LNCAP (cell line): ENCODE results near the gene XAGE3.

ENCODE experiments used
- CTCF ChIP-seq: fragments of 450-650 bp; IDR thresholded peaks from 2 replicates; pipeline ENCODE4 v1.5.1; 2017; ENCODE audit warnings: mild to moderate bottlenecking

The XAGE3 gene

DNA sequence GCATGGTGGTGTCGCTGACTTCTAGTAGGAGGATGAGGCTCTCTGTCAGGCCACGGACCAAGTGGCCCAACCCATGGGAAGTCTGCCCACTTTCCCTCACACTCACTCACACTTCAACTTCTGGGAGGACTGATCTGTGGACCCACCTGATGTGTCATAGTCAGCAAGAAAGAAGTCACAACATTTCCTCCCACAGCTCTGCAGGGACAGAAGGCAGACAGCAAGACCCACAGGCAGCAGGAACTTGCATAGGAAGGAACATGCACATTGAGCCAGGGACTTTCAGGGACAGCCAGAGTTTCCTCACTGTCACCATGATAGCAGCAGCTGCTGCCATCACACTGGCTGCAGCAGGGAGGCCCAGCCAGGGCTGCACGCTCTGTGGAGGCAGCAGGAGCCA is 37.3 kb downstream of the XAGE3 start:
- TF ChIP-seq CTCF: no peak

DNA sequence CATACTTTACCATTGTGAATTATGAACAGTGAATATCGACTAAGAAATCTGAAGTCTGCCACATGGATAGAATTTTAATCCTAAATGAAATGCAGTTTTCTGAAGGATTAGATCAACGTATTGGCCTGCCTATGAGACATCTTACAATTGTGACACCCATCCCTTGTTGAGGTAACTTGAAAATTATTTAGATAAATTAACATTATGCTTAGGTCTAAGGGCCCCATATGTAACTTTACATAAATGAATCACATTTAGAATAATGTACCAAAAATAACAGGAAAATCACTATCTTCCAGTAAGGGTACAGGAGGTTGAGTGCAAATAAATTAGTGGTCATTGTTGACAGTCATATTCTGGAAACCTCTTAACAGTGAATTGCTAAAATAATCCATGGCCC is 43.3 kb downstream of the XAGE3 start:
- no peak for TF ChIP-seq CTCF

DNA sequence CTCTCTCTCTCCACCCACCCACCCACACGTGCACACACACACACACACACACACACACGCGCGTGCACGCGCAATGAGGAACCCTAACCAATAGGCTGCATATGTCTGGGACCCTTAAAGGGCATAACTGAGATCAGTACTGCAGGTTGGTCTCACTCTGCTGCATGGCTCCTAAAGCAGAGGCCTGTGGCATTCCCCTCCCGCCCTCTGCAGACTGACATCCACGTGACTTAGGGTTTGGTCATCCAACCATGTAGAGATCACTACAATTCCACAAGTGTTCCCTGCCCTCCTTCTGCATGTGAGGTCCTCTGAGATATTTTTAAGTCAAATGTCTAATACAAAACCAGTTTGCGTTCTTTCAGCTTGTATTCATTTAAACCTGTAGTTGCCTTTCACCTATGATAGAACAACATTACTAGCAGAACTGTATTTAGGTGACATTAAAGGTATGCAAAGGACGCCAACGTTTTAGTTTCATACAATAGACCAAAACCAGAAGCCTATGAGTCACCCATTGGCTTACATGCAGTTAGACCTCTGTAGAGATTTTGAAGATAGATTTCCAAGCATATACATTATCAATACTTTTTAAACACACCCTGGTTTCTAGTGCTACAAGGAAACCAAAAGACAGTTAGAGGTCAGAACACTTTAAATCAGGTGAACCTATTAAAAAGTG is 46.7 kb downstream of the XAGE3 start:
- no peak for TF ChIP-seq CTCF

DNA sequence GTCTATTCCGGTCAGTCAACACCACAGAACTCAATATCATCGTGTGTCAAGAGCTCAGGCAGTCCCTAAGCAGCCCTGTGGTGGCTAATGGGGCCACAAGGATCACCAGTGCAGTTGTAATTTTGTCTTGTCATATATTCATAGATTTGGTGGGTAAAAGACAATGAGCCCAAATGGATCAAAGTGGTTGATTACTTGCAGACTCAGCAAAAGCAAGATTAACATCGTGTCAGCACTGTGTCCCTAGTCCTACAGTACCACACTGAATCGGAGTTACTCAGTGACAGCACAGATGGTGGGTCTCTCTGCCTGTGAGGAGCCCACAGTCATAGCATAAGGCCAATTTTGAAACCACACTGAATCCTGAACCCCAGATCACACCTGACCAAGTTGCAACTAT is 48.1 kb downstream of the XAGE3 start:
- no peak for TF ChIP-seq CTCF
